Frontal cortex (tissue), 1 donor: Measurements from ENCODE around the gene DFFA. TPM values are rescaled to one million over a fixed set of nuclear protein-coding genes. Genes with fewer than 3 reads are reported as not detected.

Experiments used
- total RNA-seq: library from RNA; depleted of rRNA; stranded (reverse); fragments of >200 nt; gene quantifications from one replicate; pipeline ENCODE4 v1.2.3, GENCODE V29; 2014

DFFA gene
- total RNA-seq, 1 donor from 2014 or later: 29.8 TPM

Other genes with a start within 250 kb of the DFFA start
- 106 TPM for gene PGD, start 73.5 kb downstream of the DFFA start, total RNA-seq
- 11.0 TPM for gene CENPS, start 42.1 kb downstream of the DFFA start, total RNA-seq
- 4.9 TPM for gene CORT, start 22.5 kb downstream of the DFFA start, total RNA-seq
- 6.1 TPM for gene PEX14, start 2.4 kb upstream of the DFFA start, total RNA-seq